ENCODE data around the gene ANO3.

ANO3 gene

GRCh38 chr11:26377619-26378018 lies 45.7 kb downstream of the ANO3 start:
- H3K27me3 ChIP-seq (ENCODE audit: control insufficient read depth, low read length): no peaks in the 10 kb centered on the region
- no peak overlapping the region for H3K4me2 ChIP-seq (ENCODE audit: low read length)
- H3K36me3 ChIP-seq (ENCODE audit: control insufficient read depth, low read length): no peaks in the 10 kb centered on the region
- no peak for TF ChIP-seq CTCF (IDR thresholded peaks at IDR 0.05; ENCODE audit: low read depth, low read length, poor library complexity, severe bottlenecking)
- no peak for TF ChIP-seq EZH2phosphoT487 (IDR thresholded peaks at IDR 0.05; ENCODE audit: borderline replicate concordance, low read length)
- no peaks in the 10 kb centered on the region for H3K4me1 ChIP-seq (ENCODE audit: control insufficient read depth, low read length)
- H3K4me3 ChIP-seq (ENCODE audit: low read length): no peak overlapping the region
- H3K79me2 ChIP-seq (ENCODE audit: control insufficient read depth, low read length): no peaks in the 10 kb centered on the region
- no peaks in the 10 kb centered on the region for H3F3A ChIP-seq (ENCODE audit: control insufficient read depth, insufficient read depth)
- no peak overlapping the region for H3K27ac ChIP-seq (ENCODE audit: low read depth, low read length)
- H4K20me1 ChIP-seq (ENCODE audit: control insufficient read depth, insufficient read depth, low read depth, low read length): no peaks in the 10 kb centered on the region
- no peaks in the 10 kb centered on the region for H3K9me2 ChIP-seq (replicated peaks; ENCODE audit: control insufficient read depth, low read length)
- H3K9me3 ChIP-seq (ENCODE audit: control insufficient read depth, insufficient read depth, low read length): peaks cover 5% of the 10 kb centered on the region; the same call in 1 of the 2 replicates

GRCh38 chr11:26399336-26399735 lies 67.4 kb downstream of the ANO3 start:
- no peaks in the 10 kb centered on the region for H3K27me3 ChIP-seq (ENCODE audit: control insufficient read depth, low read length)

GRCh38 chr11:26410706-26411366 lies 78.9 kb downstream of the ANO3 start:
- Histone ChIP-seq H3K9me2 (replicated peaks; ENCODE audit: control insufficient read depth, low read length) (no peaks in the 10 kb centered on the region), H3F3A (ENCODE audit: control insufficient read depth, insufficient read depth) (no peaks in the 10 kb centered on the region), H3K4me3 (ENCODE audit: low read length) (no peak overlapping the region), H3K4me2 (ENCODE audit: low read length) (no peak overlapping the region), H3K36me3 (ENCODE audit: control insufficient read depth, low read length) (no peaks in the 10 kb centered on the region), H3K27me3 (ENCODE audit: control insufficient read depth, low read length) (no peaks in the 10 kb centered on the region), H3K9me3 (ENCODE audit: control insufficient read depth, insufficient read depth, low read length) (no peaks in the 10 kb centered on the region), H4K20me1 (ENCODE audit: control insufficient read depth, insufficient read depth, low read depth, low read length) (no peaks in the 10 kb centered on the region), H3K79me2 (ENCODE audit: control insufficient read depth, low read length) (no peaks in the 10 kb centered on the region), H3K27ac (ENCODE audit: low read depth, low read length) (no peak overlapping the region), H3K4me1 (ENCODE audit: control insufficient read depth, low read length) (no peaks in the 10 kb centered on the region)
- no peak for TF ChIP-seq CTCF (IDR thresholded peaks at IDR 0.05; ENCODE audit: low read depth, low read length, poor library complexity, severe bottlenecking)
- no peak for TF ChIP-seq EZH2phosphoT487 (IDR thresholded peaks at IDR 0.05; ENCODE audit: borderline replicate concordance, low read length)

More at GRCh38 chr11:26399336-26399735, 67.4 kb downstream of the ANO3 start:
- H4K20me1 ChIP-seq (ENCODE audit: control insufficient read depth, insufficient read depth, low read depth, low read length): no peaks in the 10 kb centered on the region
- H3K36me3 ChIP-seq (ENCODE audit: control insufficient read depth, low read length): no peaks in the 10 kb centered on the region
- H3K4me2 ChIP-seq (ENCODE audit: low read length): no peak overlapping the region
- H3K27ac ChIP-seq (ENCODE audit: low read depth, low read length): no peak overlapping the region
- no peak for TF ChIP-seq CTCF (IDR thresholded peaks at IDR 0.05; ENCODE audit: low read depth, low read length, poor library complexity, severe bottlenecking)
- no peak for TF ChIP-seq EZH2phosphoT487 (IDR thresholded peaks at IDR 0.05; ENCODE audit: borderline replicate concordance, low read length)
- H3K79me2 ChIP-seq (ENCODE audit: control insufficient read depth, low read length): no peaks in the 10 kb centered on the region
- no peaks in the 10 kb centered on the region for H3K9me2 ChIP-seq (replicated peaks; ENCODE audit: control insufficient read depth, low read length)
- no peaks in the 10 kb centered on the region for H3K9me3 ChIP-seq (ENCODE audit: control insufficient read depth, insufficient read depth, low read length)
- no peaks in the 10 kb centered on the region for H3F3A ChIP-seq (ENCODE audit: control insufficient read depth, insufficient read depth)
- no peak overlapping the region for H3K4me3 ChIP-seq (ENCODE audit: low read length)
- no peaks in the 10 kb centered on the region for H3K4me1 ChIP-seq (ENCODE audit: control insufficient read depth, low read length)
